HepG2 (cell line): Measurements from ENCODE around the gene AKAP9. TPM values are rescaled to one million over a fixed set of nuclear protein-coding genes. Genes with fewer than 3 reads are reported as not detected.

ENCODE experiments used
- ATAC-seq: fragments of 200-7000 bp; cut with Tn5 transposase; 3 replicates; pipeline ENCODE4 v1.9.1; 2020; ENCODE audit warnings: mild to moderate bottlenecking, moderate library complexity
- BruUV-seq: library from RNA; stranded (reverse); fragments of 400-500 nt; replicated peaks from 2 replicates; lab custom pipeline; 2021; lab: Mats Ljungman, UMichigan
- CTCF ChIA-PET: fragments of 300-600 bp; formaldehyde crosslinking; extraction: SDS; loops from one replicate; lab custom pipeline; 2021; ENCODE audit warnings: low total read pairs, inconsistent platforms, low intra/inter-chr PET ratio; lab: Yijun Ruan, JAX
- POLR2A ChIA-PET: fragments of 350-600 bp; sonication (Branson Sonifier 250); formaldehyde crosslinking; loops from one replicate; lab custom pipeline; 2020; ENCODE audit warnings: antibody characterized with exemption, inconsistent platforms; lab: Yijun Ruan, JAX
- DNase-seq: peaks from one replicate; pipeline ENCODE4 v3.0.0-alpha.2; 2015; ENCODE audit warnings: low spot score
- FAIRE-seq: peaks from 3 replicates; lab custom pipeline; 2011; peaks lifted over from hg19 to GRCh38; lab: Jason Lieb, UNC
- H2AFZ ChIP-seq: one replicate; pipeline ENCODE4 v1.6.1; 2011; ENCODE audit warnings: low read length, inconsistent platforms
- H3K27ac ChIP-seq: fragments of 300-600 bp; 3 replicates; pipeline ENCODE4 v1.8.0; 2011; ENCODE audit warnings: mixed run types, mild to moderate bottlenecking, mixed read lengths, low read length, inconsistent platforms; ENCODE audit not compliant: insufficient read depth; ENCODE audit errors: extremely low read length
- H3K27me3 ChIP-seq, 2 experiments: fragments of 200-600 bp in 1 of 2; 2 replicates in 1 of 2; 3 replicates in 1 of 2; pipeline versions ENCODE4 v1.6.0 to v1.8.0; 2011; ENCODE audit warnings: low read length in 2 of 2, mild to moderate bottlenecking in 2 of 2, moderate library complexity in 2 of 2, inconsistent platforms in 1 of 2; ENCODE audit not compliant: insufficient read depth in 2 of 2, control insufficient read depth in 1 of 2
- H3K36me3 ChIP-seq, 2 experiments: fragments of 200-600 bp in 1 of 2; replicated peaks in 1 of 2; 2 replicates in 1 of 2; 3 replicates in 1 of 2; pipeline versions ENCODE4 v1.5.1 to v1.8.0; 2011; ENCODE audit warnings: low read length in 2 of 2, inconsistent platforms in 1 of 2; ENCODE audit not compliant: insufficient read depth in 2 of 2, control insufficient read depth in 1 of 2
- H3K4me1 ChIP-seq: 2 replicates; pipeline ENCODE4 v1.5.1; 2012; ENCODE audit warnings: low read length, inconsistent platforms; ENCODE audit not compliant: insufficient read depth
- H3K4me2 ChIP-seq: 2 replicates; pipeline ENCODE4 v1.6.0; 2011; ENCODE audit warnings: low read depth, low read length, inconsistent platforms
- H3K4me3 ChIP-seq, 3 experiments: fragments of 200-600 bp in 1 of 3; sonication (generic), shearing (Covaris generic) in 1 of 3; replicated peaks in 1 of 3; 2 replicates each; pipeline ENCODE4 v1.5.1; 2011 to 2016; ENCODE audit warnings: low read length in 3 of 3, inconsistent platforms in 2 of 3, low read depth in 2 of 3, mild to moderate bottlenecking in 2 of 3, control low read depth in 1 of 3, mixed read lengths in 1 of 3; ENCODE audit not compliant: insufficient read depth in 1 of 3
- H3K79me2 ChIP-seq: one replicate; pipeline ENCODE4 v1.6.1; 2011; ENCODE audit warnings: low read length, inconsistent platforms; ENCODE audit not compliant: insufficient read depth
- H3K9ac ChIP-seq: 2 replicates; pipeline ENCODE4 v1.6.0; 2011; ENCODE audit warnings: mild to moderate bottlenecking, low read depth, low read length, inconsistent platforms; ENCODE audit not compliant: insufficient read depth
- H3K9me3 ChIP-seq: 2 replicates; pipeline ENCODE4 v1.5.1; 2012; ENCODE audit warnings: mild to moderate bottlenecking, low read length
- H4K20me1 ChIP-seq: 2 replicates; pipeline ENCODE4 v1.6.0; 2011; ENCODE audit warnings: inconsistent platforms, mild to moderate bottlenecking, low read length, moderate library complexity; ENCODE audit not compliant: insufficient read depth
- GMEB1 ChIP-seq: sonication (generic); formaldehyde crosslinking; IDR thresholded peaks from 2 replicates; pipeline ENCODE4 v1.5.1; 2020; ENCODE audit warnings: missing genetic modification reagents, mild to moderate bottlenecking, borderline replicate concordance
- HOMEZ ChIP-seq: IDR thresholded peaks from 2 replicates; pipeline ENCODE4 v1.6.1; 2016; ENCODE audit warnings: low read depth
- KDM4B ChIP-seq: sonication (generic); formaldehyde crosslinking; IDR thresholded peaks from 2 replicates; pipeline ENCODE4 v1.4.0; 2020; ENCODE audit warnings: missing genetic modification reagents
- NBN ChIP-seq: fragments of 450-650 bp; conservative IDR thresholded peaks from 2 replicates; pipeline ENCODE4 v1.6.1; 2017
- NFE2L2 ChIP-seq: fragments of 150-350 bp; IDR thresholded peaks from 2 replicates; pipeline ENCODE4 v1.6.1; 2014; ENCODE audit warnings: low read length
- RELA ChIP-seq: sonication (generic); formaldehyde crosslinking; IDR thresholded peaks from 2 replicates; pipeline ENCODE4 v1.4.0; 2020; ENCODE audit warnings: missing genetic modification reagents
- STAG1 ChIP-seq: sonication (generic); formaldehyde crosslinking; IDR thresholded peaks from 2 replicates; pipeline ENCODE4 v1.4.0; 2020; ENCODE audit warnings: missing genetic modification reagents
- TOPORS ChIP-seq: sonication (generic); formaldehyde crosslinking; IDR thresholded peaks from 2 replicates; pipeline ENCODE4 v1.8.0; 2023; ENCODE audit warnings: mild to moderate bottlenecking, missing genetic modification reagents
- ZNF333 ChIP-seq: sonication (generic); formaldehyde crosslinking; IDR thresholded peaks from 2 replicates; pipeline ENCODE4 v1.4.0; 2020; ENCODE audit warnings: mild to moderate bottlenecking, missing genetic modification reagents, borderline replicate concordance
- ZNF552 ChIP-seq: sonication (generic); formaldehyde crosslinking; IDR thresholded peaks from 2 replicates; pipeline ENCODE4 v1.9.0; 2022; ENCODE audit warnings: missing genetic modification reagents, mild to moderate bottlenecking, borderline replicate concordance
- ZNF589 ChIP-seq: sonication (generic); formaldehyde crosslinking; conservative IDR thresholded peaks from 2 replicates; pipeline ENCODE4 v1.8.0; 2022; ENCODE audit warnings: mild to moderate bottlenecking, moderate library complexity, missing genetic modification reagents
- WGBS: methylation state at CpG from one replicate; pipeline ENCODE4 v1.1.6; 2017; ENCODE audit warnings: low lambda C conversion rate; 5-methylcytosine and 5-hydroxymethylcytosine counted together
- in situ Hi-C: cut with HindIII; loops from 2 replicates; pipeline ENCODE4 v1.10.0; 2017; ENCODE audit warnings: low pct_unique_long_range_greater_than_20kb; ENCODE audit not compliant: extremely low pct_ligation_motif_present
- intact Hi-C: fragments of 100-400 bp; cut with micrococcal nuclease; formaldehyde crosslinking; loops from one replicate; pipeline ENCODE4 v1.10.0; 2022; ENCODE audit not compliant: unreplicated experiment
- polyA plus RNA-seq, 8 experiments: library from polyadenylated mRNA; depleted of rRNA in 3 of 8; stranded (reverse) in 7 of 8; unstranded in 1 of 8; fragments of >200 nt; fragmentation: Illumina TruSeq in 4 of 8; extraction: Trizol in 4 of 8; gene quantifications; 2 replicates each; pipeline versions ENCODE4 v1.2.1 to v1.2.3, GENCODE V29; 2011 to 2016; ENCODE audit warnings: low read depth in 4 of 8, missing spikeins in 1 of 8, mixed read lengths in 1 of 8; ENCODE audit not compliant: insufficient read depth in 1 of 8
- total RNA-seq, 5 experiments: library from RNA; depleted of rRNA; stranded (reverse); fragments of >200 nt; fragmentation: Illumina TruSeq; extraction: Trizol; gene quantifications; 2 replicates each; pipeline ENCODE4 v1.2.3, GENCODE V29; 2016; ENCODE audit warnings: low read depth in 1 of 5

The AKAP9 gene
- total and polyA plus RNA-seq, 2 of the 13 experiments (the other 11 are each of a cell fraction or from before 2014, with no cell fraction given) = 27.6 to 33.1 TPM

- in situ Hi-C loops = no loop called here
- no peaks in the 10 kb centered on the region for H3K27me3 ChIP-seq
- POLR2A ChIA-PET = no interaction called here
Observed at GRCh38 chr7:92035576-92035975, 94.9 kb downstream of the AKAP9 start.

More at GRCh38 chr7:92035576-92035975, 94.9 kb downstream of the AKAP9 start:
- Histone ChIP-seq H4K20me1 (no peaks in the 10 kb centered on the region), H3K79me2 (no peaks in the 10 kb centered on the region), H3K9ac (no peak overlapping the region), H3K4me3 (no peak overlapping the region), H3K4me1 (peaks cover 8% of the 10 kb centered on the region; the same call in 1 of the 2 replicates), H3K27ac (no peak overlapping the region), H3K36me3 (peaks cover 0 to 6% of the 10 kb centered on the region in 2 experiments; a peak in 4 of 5 replicates), H2AFZ (no peak overlapping the region), H3K9me3 (no peaks in the 10 kb centered on the region), H3K4me2 (no peak overlapping the region)
- CTCF ChIA-PET = no interaction called here
- 98% methylated on average over 1 of the region's 1 CpG for WGBS
- DNase-seq (no peak), ATAC-seq (no peak), FAIRE-seq (no peak)
- TF ChIP-seq HOMEZ (no peak), KDM4B (CRISPR knock-in tag) (no peak), NBN (no peak), GMEB1 (no peak), RELA (CRISPR knock-in tag) (no peak), ZNF333 (CRISPR knock-in tag) (no peak), ZNF552 (CRISPR knock-in tag) (no peak), STAG1 (CRISPR knock-in tag) (no peak), NFE2L2 (no peak), ZNF589 (CRISPR knock-in tag) (no peak), TOPORS (no peak)
- intact Hi-C loops = no loop called here
- BruUV-seq = no TSS peak
